Breast epithelium (tissue), 3 donors: ENCODE data around the gene CD99.
A peak's percentile ranks its signal among the peaks of the same experiment; 100 is the strongest.

Source experiments
- POLR2A ChIP-seq: fragments of 450-650 bp; IDR thresholded peaks from one replicate; pipeline ENCODE4 v1.6.1; 2016; ENCODE audit warnings: antibody characterized with exemption, mild to moderate bottlenecking, moderate library complexity
- POLR2AphosphoS5 ChIP-seq, 3 donors: sonication (generic); formaldehyde crosslinking; IDR thresholded peaks; one replicate each; pipeline ENCODE4 v1.6.1; 2017; ENCODE audit warnings: antibody characterized with exemption in 3 of 3
- TF ChIP-seq, protein P1 (sequence below), 3 donors: fragments of 450-650 bp; IDR thresholded peaks; one replicate each; pipeline ENCODE4 v1.5.1; 2016 to 2017; ENCODE audit warnings: antibody characterized with exemption in 3 of 3, mild to moderate bottlenecking in 3 of 3, moderate library complexity in 3 of 3

GRCh38 chrX:2767631-2768455 lies 76.7 kb downstream of the CD99 start:
- TF ChIP-seq, protein P1, sequence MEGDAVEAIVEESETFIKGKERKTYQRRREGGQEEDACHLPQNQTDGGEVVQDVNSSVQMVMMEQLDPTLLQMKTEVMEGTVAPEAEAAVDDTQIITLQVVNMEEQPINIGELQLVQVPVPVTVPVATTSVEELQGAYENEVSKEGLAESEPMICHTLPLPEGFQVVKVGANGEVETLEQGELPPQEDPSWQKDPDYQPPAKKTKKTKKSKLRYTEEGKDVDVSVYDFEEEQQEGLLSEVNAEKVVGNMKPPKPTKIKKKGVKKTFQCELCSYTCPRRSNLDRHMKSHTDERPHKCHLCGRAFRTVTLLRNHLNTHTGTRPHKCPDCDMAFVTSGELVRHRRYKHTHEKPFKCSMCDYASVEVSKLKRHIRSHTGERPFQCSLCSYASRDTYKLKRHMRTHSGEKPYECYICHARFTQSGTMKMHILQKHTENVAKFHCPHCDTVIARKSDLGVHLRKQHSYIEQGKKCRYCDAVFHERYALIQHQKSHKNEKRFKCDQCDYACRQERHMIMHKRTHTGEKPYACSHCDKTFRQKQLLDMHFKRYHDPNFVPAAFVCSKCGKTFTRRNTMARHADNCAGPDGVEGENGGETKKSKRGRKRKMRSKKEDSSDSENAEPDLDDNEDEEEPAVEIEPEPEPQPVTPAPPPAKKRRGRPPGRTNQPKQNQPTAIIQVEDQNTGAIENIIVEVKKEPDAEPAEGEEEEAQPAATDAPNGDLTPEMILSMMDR (IDR thresholded peaks at IDR 0.05) = no peak
- TF ChIP-seq POLR2A = no peak
- peak in 1 of 3 donors; percentile 43 for TF ChIP-seq POLR2AphosphoS5 (IDR thresholded peaks at IDR 0.05)
